Activated CD8-positive, alpha-beta memory T cell treated with anti-CD3 and anti-CD28 coated beads for 1 hour (primary cell): ENCODE data around the gene BSCL2.
"Not testable (repeated sequence)": the region's sequence is repeated elsewhere in the genome, so short reads cannot be mapped to it uniquely, and the experiment has no call there.

ENCODE experiments used
- DNase-seq, 2 donors: peaks; one replicate each; pipeline ENCODE4 v3.0.0-alpha.2; 2020; ENCODE audit warnings: low read depth in 1 of 2; ENCODE audit errors: extremely low read depth in 1 of 2

BSCL2 gene

GRCh38 chr11:62688491-62688890 is 18.7 kb downstream of the BSCL2 start:
- no peak for DNase-seq

GRCh38 chr11:62687508-62688396 is 19.5 kb downstream of the BSCL2 start:
- DNase-seq, result no peak

GRCh38 chr11:62682518-62682917 is 24.7 kb downstream of the BSCL2 start:
- DNase-seq, result no peak

- no peak for DNase-seq
These were observed 26.4 kb downstream of the BSCL2 start for GRCh38 chr11:62680825-62681240.

GRCh38 chr11:62678770-62679696 is 28.2 kb downstream of the BSCL2 start, which contains the start of gene UBXN1:
Gene UBXN1, minus strand, starts transcription at chr11:62679073. Its CDS starts 150 bp downstream, at chr11:62678923.
- DNase-seq, result peak; percentile 50 to 69

- no peak for DNase-seq
These were observed 28.8 kb downstream of the BSCL2 start for GRCh38 chr11:62678433-62678769.

GRCh38 chr11:62677714-62678113 is 29.5 kb downstream of the BSCL2 start:
- no peak for DNase-seq

GRCh38 chr11:62677156-62677555 is 30.1 kb downstream of the BSCL2 start:
- DNase-seq, result no peak

- DNase-seq, result no peak
These were observed 30.5 kb downstream of the BSCL2 start for GRCh38 chr11:62676698-62677097.

GRCh38 chr11:62675415-62675814 is 31.8 kb downstream of the BSCL2 start:
- not testable (repeated sequence) for DNase-seq

GRCh38 chr11:62673196-62673525 is 34.1 kb downstream of the BSCL2 start:
- DNase-seq, result no peak

- peak in 1 of 2 donors; percentile 49 for DNase-seq
These were observed 35.4 kb downstream of the BSCL2 start, which contains the start of the genes LBHD1 and UQCC3 for GRCh38 chr11:62671608-62672389. Gene LBHD1, minus strand, starts transcription at chr11:62672267. Its CDS starts 2,236 bp downstream, at chr11:62670031. Gene UQCC3, plus strand, starts transcription at chr11:62671673. Its CDS starts 73 bp downstream, at chr11:62671746.

GRCh38 chr11:62671236-62671607 is 36.0 kb downstream of the BSCL2 start:
- DNase-seq, result no peak

- DNase-seq, result no peak
These were observed 37.6 kb downstream of the BSCL2 start for GRCh38 chr11:62669420-62670161.

- DNase-seq, result no peak
These were observed 39.8 kb downstream of the BSCL2 start for GRCh38 chr11:62667460-62667859.

- DNase-seq, result no peak
These were observed 40.8 kb downstream of the BSCL2 start for GRCh38 chr11:62666259-62666926.

GRCh38 chr11:62665599-62666258 is 41.5 kb downstream of the BSCL2 start:
- peak in 1 of 2 donors; percentile 47 for DNase-seq

GRCh38 chr11:62665075-62665598 is 42.1 kb downstream of the BSCL2 start, which contains the start of the genes C11orf98 and CSKMT:
Gene C11orf98, minus strand, starts transcription at chr11:62665210. Its CDS starts 41 bp downstream, at chr11:62665169.
Gene CSKMT, plus strand, starts transcription at chr11:62665312. Its CDS starts 568 bp downstream, at chr11:62665880.
- DNase-seq, result peak; percentile 90 to 91
